GM21423 (cell line): ENCODE data around the gene ALKBH5.

Experiments used
- ATAC-seq: cut with Tn5 transposase; IDR thresholded peaks from one replicate; pipeline ENCODE4 v1.9.1; 2021; ENCODE audit warnings: mild to moderate bottlenecking, moderate library complexity; ENCODE audit not compliant: unreplicated experiment

Gene ALKBH5

GRCh38 chr17:18157354-18157985 is 26.2 kb upstream of the ALKBH5 start:
- no peak for ATAC-seq

GRCh38 chr17:18158022-18158600 is 25.5 kb upstream of the ALKBH5 start:
- ATAC-seq: no peak

- ATAC-seq: no peak
Observed at GRCh38 chr17:18159551-18160120, 24.0 kb upstream of the ALKBH5 start.

GRCh38 chr17:18160128-18160856 is 23.3 kb upstream of the ALKBH5 start:
- no peak for ATAC-seq

GRCh38 chr17:18161207-18162145 is 22.2 kb upstream of the ALKBH5 start:
- no peak for ATAC-seq

- ATAC-seq: no peak
Observed at GRCh38 chr17:18163547-18163946, 20.1 kb upstream of the ALKBH5 start.

GRCh38 chr17:18166894-18167293 is 16.7 kb upstream of the ALKBH5 start:
- no peak for ATAC-seq

GRCh38 chr17:18167421-18167820 is 16.2 kb upstream of the ALKBH5 start:
- ATAC-seq: no peak

- no peak for ATAC-seq
Observed at GRCh38 chr17:18172531-18173278, 10.9 kb upstream of the ALKBH5 start.

- ATAC-seq: no peak
Observed at GRCh38 chr17:18173740-18174139, 9.9 kb upstream of the ALKBH5 start.

GRCh38 chr17:18176176-18176575 is 7.5 kb upstream of the ALKBH5 start:
- no peak for ATAC-seq

- ATAC-seq: no peak
Observed at GRCh38 chr17:18177133-18177532, 6.5 kb upstream of the ALKBH5 start.

- ATAC-seq: no peak
Observed at GRCh38 chr17:18177722-18178121, 5.9 kb upstream of the ALKBH5 start.

GRCh38 chr17:18179196-18179595 is 4.4 kb upstream of the ALKBH5 start:
- no peak for ATAC-seq

- ATAC-seq: no peak
Observed at GRCh38 chr17:18179804-18180203, 3.8 kb upstream of the ALKBH5 start.

- ATAC-seq: no peak
Observed at GRCh38 chr17:18181358-18181757, 2.3 kb upstream of the ALKBH5 start.

- ATAC-seq: no peak
Observed at GRCh38 chr17:18182110-18182977, 1.3 kb upstream of the ALKBH5 start.

GRCh38 chr17:18182978-18183333 is 672 bp upstream of the ALKBH5 start:
- ATAC-seq: peak; percentile 32
